Occipital lobe (tissue), 3 donors: ENCODE results near the gene DCPS. TPM values are rescaled to one million over a fixed set of nuclear protein-coding genes. Genes with fewer than 3 reads are reported as not detected.
A peak's percentile ranks its signal among the peaks of the same experiment; 100 is the strongest.
"Not testable (repeated sequence)": the region's sequence is repeated elsewhere in the genome, so short reads cannot be mapped to it uniquely, and the experiment has no call there.

Source experiments
- DNase-seq: peaks from one replicate; lab custom pipeline; 2025; lab: John Stamatoyannopoulos, UW
- small RNA-seq: library from RNA; depleted of rRNA; stranded (forward); fragments of <200 nt; gene quantifications from one replicate; pipeline ENCODE3, GENCODE V24; 2014
- total RNA-seq: library from RNA; depleted of rRNA; stranded (reverse); fragments of >200 nt; gene quantifications from one replicate; pipeline ENCODE4 v1.2.3, GENCODE V29; 2014

Gene DCPS
- total RNA-seq, 1 donor from 2014 or later, result 3.7 TPM

GRCh38 chr11:126381960-126382359, 78.1 kb downstream of the DCPS start:
- DNase-seq, result not testable (repeated sequence)

- DNase-seq, result not testable (repeated sequence)
These were observed 78.8 kb downstream of the DCPS start for GRCh38 chr11:126382641-126383040.

- no peak for DNase-seq
These were observed 79.8 kb downstream of the DCPS start for GRCh38 chr11:126383339-126384335.

GRCh38 chr11:126384449-126385070, 80.7 kb downstream of the DCPS start:
- no peak for DNase-seq

GRCh38 chr11:126385991-126386728, 82.3 kb downstream of the DCPS start:
- DNase-seq, result no peak

- not testable (repeated sequence) for DNase-seq
These were observed 82.8 kb downstream of the DCPS start for GRCh38 chr11:126386729-126387071.

- no peak for DNase-seq
These were observed 84.0 kb downstream of the DCPS start for GRCh38 chr11:126387857-126388256.

- DNase-seq, result no peak
These were observed 86.5 kb downstream of the DCPS start for GRCh38 chr11:126390272-126390867.

GRCh38 chr11:126391286-126391954, 87.6 kb downstream of the DCPS start:
- DNase-seq, result no peak

- DNase-seq, result peak; percentile 24
These were observed 88.2 kb downstream of the DCPS start for GRCh38 chr11:126391970-126392632.

GRCh38 chr11:126392633-126393013, 88.8 kb downstream of the DCPS start:
- DNase-seq, result no peak

- DNase-seq, result no peak
These were observed 89.3 kb downstream of the DCPS start for GRCh38 chr11:126393143-126393542.

- DNase-seq, result no peak
These were observed 90.2 kb downstream of the DCPS start for GRCh38 chr11:126394036-126394435.

GRCh38 chr11:126394634-126395072, 90.8 kb downstream of the DCPS start:
- DNase-seq, result peak; percentile 12

Small RNA genes within 50 kb of the gene (small RNA-seq; reads per million reads assigned to genes)
- gene AP001318.3, result not detected

Other genes with a start within 250 kb of the DCPS start
- 39.8 TPM for gene CDON, start 241.2 kb upstream of the DCPS start, total RNA-seq
- 37.1 TPM for gene RPUSD4, start 92.4 kb upstream of the DCPS start, total RNA-seq
- 25.4 TPM for gene FAM118B, start 92.3 kb upstream of the DCPS start, total RNA-seq
- gene SRPRA, start 35.2 kb upstream of the DCPS start, total RNA-seq, result 10.5 TPM
- gene FOXRED1, start 34.9 kb upstream of the DCPS start, total RNA-seq, result 15.3 TPM
- gene TIRAP, start 21.0 kb upstream of the DCPS start, total RNA-seq, result 3.0 TPM
- gene ST3GAL4, start 51.6 kb downstream of the DCPS start, total RNA-seq, result 15.0 TPM